GM19455 (cell line): Measurements from ENCODE around the gene POFUT2.

Source experiments
- ATAC-seq: cut with Tn5 transposase; IDR thresholded peaks from one replicate; pipeline ENCODE4 v1.9.1; 2021; ENCODE audit not compliant: unreplicated experiment

The POFUT2 gene

GRCh38 chr21:45299026-45299863, 11.6 kb upstream of the POFUT2 start:
- ATAC-seq = no peak

GRCh38 chr21:45297869-45298268, 10.2 kb upstream of the POFUT2 start:
- no peak for ATAC-seq

GRCh38 chr21:45297329-45297728, 9.6 kb upstream of the POFUT2 start:
- no peak for ATAC-seq

- ATAC-seq = no peak
These were observed 8.9 kb upstream of the POFUT2 start for GRCh38 chr21:45296638-45297037.

- ATAC-seq = no peak
These were observed 8.1 kb upstream of the POFUT2 start for GRCh38 chr21:45295576-45296365.

- no peak for ATAC-seq
These were observed 7.0 kb upstream of the POFUT2 start for GRCh38 chr21:45294509-45295291.

GRCh38 chr21:45293726-45294401, 6.2 kb upstream of the POFUT2 start:
- ATAC-seq = no peak

GRCh38 chr21:45293220-45293725, 5.6 kb upstream of the POFUT2 start:
- ATAC-seq = no peak

GRCh38 chr21:45292399-45293219, 4.9 kb upstream of the POFUT2 start:
- ATAC-seq = no peak

- ATAC-seq = no peak
These were observed 4.1 kb upstream of the POFUT2 start for GRCh38 chr21:45291613-45292398.

GRCh38 chr21:45290948-45291612, 3.4 kb upstream of the POFUT2 start:
- ATAC-seq = no peak

GRCh38 chr21:45289655-45290515, 2.2 kb upstream of the POFUT2 start:
- no peak for ATAC-seq

GRCh38 chr21:45289134-45289533, 1.4 kb upstream of the POFUT2 start:
- ATAC-seq = no peak

- no peak for ATAC-seq
These were observed 746 bp upstream of the POFUT2 start for GRCh38 chr21:45288441-45288841.

GRCh38 chr21:45286671-45287437, 841 bp downstream of the POFUT2 start:
- ATAC-seq = no peak

- no peak for ATAC-seq
These were observed 2.3 kb downstream of the POFUT2 start for GRCh38 chr21:45285266-45285931.
